Gastroesophageal sphincter (tissue), 4 donors: ENCODE results near the gene NAGPA. TPM values are rescaled to one million over a fixed set of nuclear protein-coding genes. Genes with fewer than 3 reads are reported as not detected.

Experiments used
- ATAC-seq: fragments of 150-250 bp; one replicate; pipeline ENCODE4 v1.9.1; 2016; ENCODE audit warnings: mild to moderate bottlenecking, moderate library complexity
- H3K27ac ChIP-seq, 4 donors: fragments of 200-600 bp; sonication (generic) in 3 of 4; 1 replicate in 3 of 4; 2 replicates in 1 of 4; pipeline ENCODE4 v1.5.1; 2016 to 2019
- H3K27me3 ChIP-seq: fragments of 200-600 bp; sonication (generic); one replicate; pipeline ENCODE4 v1.5.1; 2019
- H3K36me3 ChIP-seq, 2 donors: fragments of 200-600 bp; sonication (generic); one replicate each; pipeline ENCODE4 v1.5.1; 2019; ENCODE audit warnings: control low read depth in 1 of 2
- H3K4me1 ChIP-seq, 3 donors: fragments of 200-600 bp; sonication (generic); 1 replicate in 2 of 3; 2 replicates in 1 of 3; pipeline ENCODE4 v1.5.1; 2016 to 2019; ENCODE audit warnings: control low read depth in 2 of 3
- H3K4me3 ChIP-seq, 2 donors: fragments of 200-600 bp; sonication (generic); one replicate each; pipeline ENCODE4 v1.5.1; 2019; ENCODE audit warnings: mild to moderate bottlenecking in 1 of 2, moderate library complexity in 1 of 2
- H3K9me3 ChIP-seq, 3 donors: fragments of 200-600 bp; sonication (generic); one replicate each; pipeline ENCODE4 v1.5.1; 2017 to 2019; ENCODE audit warnings: control low read depth in 2 of 3
- CTCF ChIP-seq, 4 experiments: fragments of 200-600 bp in 2 of 4; fragments of 450-650 bp in 2 of 4; sonication (generic) in 1 of 4; IDR thresholded peaks; one replicate each; pipeline ENCODE4 v1.5.1; 2017 to 2019; ENCODE audit warnings: antibody characterized with exemption in 4 of 4, mild to moderate bottlenecking in 2 of 4, moderate library complexity in 2 of 4
- EP300 ChIP-seq: sonication (generic); formaldehyde crosslinking; IDR thresholded peaks from one replicate; pipeline ENCODE4 v1.6.1; 2017; ENCODE audit warnings: antibody characterized with exemption, mild to moderate bottlenecking
- POLR2A ChIP-seq, 2 donors: fragments of 450-650 bp; IDR thresholded peaks; one replicate each; pipeline ENCODE4 v1.6.1; 2017; ENCODE audit warnings: antibody characterized with exemption in 2 of 2, mild to moderate bottlenecking in 2 of 2, moderate library complexity in 1 of 2
- POLR2AphosphoS5 ChIP-seq: sonication (generic); formaldehyde crosslinking; IDR thresholded peaks from one replicate; pipeline ENCODE4 v1.6.1; 2017; ENCODE audit warnings: antibody characterized with exemption
- WGBS, 2 donors: methylation state at CpG; one replicate each; pipeline ENCODE4 v1.1.5; 2018; ENCODE audit warnings: low coverage in 1 of 2; 5-methylcytosine and 5-hydroxymethylcytosine counted together
- total RNA-seq, 4 donors: library from RNA; depleted of rRNA; stranded (reverse); fragments of >200 nt; gene quantifications; one replicate each; pipeline ENCODE4 v1.1.0, GENCODE V29; 2016

Gene NAGPA
- total RNA-seq, 4 donors from 2014 or later: 17.8 to 37.8 (median 27.7) TPM

GRCh38 chr16:5017678-5017969, 16.1 kb downstream of the NAGPA start:
- Histone ChIP-seq H3K36me3 (no peaks in the 10 kb centered on the region), H3K27me3 (peaks cover 24% of the 10 kb centered on the region), H3K27ac (no peak overlapping the region), H3K4me1 (no peaks in the 10 kb centered on the region), H3K9me3 (no peaks in the 10 kb centered on the region), H3K4me3 (no peak overlapping the region)
- no peak for ATAC-seq
- 82% methylated on average over 4 of the region's 5 CpGs; no CpG with 5 or more reads in 1 of the 2 donors for WGBS, 2 donors
- TF ChIP-seq POLR2AphosphoS5: no peak
- no peak for TF ChIP-seq EP300
- TF ChIP-seq POLR2A (IDR thresholded peaks at IDR 0.05): no peak
- no peak for TF ChIP-seq CTCF (IDR thresholded peaks at IDR 0.05)

GRCh38 chr16:5016967-5017677, 16.6 kb downstream of the NAGPA start:
- TF ChIP-seq POLR2A (IDR thresholded peaks at IDR 0.05) (no peak), CTCF (IDR thresholded peaks at IDR 0.05) (no peak), EP300 (no peak), POLR2AphosphoS5 (no peak)
- 80% methylated on average over 2 of the region's 6 CpGs; no CpG with 5 or more reads in 1 of the 2 donors for WGBS, 2 donors

GRCh38 chr16:5015887-5016286, 17.8 kb downstream of the NAGPA start:
- no peak for ATAC-seq
- no peak overlapping the region for H3K27ac ChIP-seq
- H3K9me3 ChIP-seq: no peaks in the 10 kb centered on the region
- H3K4me1 ChIP-seq: no peaks in the 10 kb centered on the region
- TF ChIP-seq POLR2AphosphoS5 (no peak), POLR2A (IDR thresholded peaks at IDR 0.05) (no peak), CTCF (IDR thresholded peaks at IDR 0.05) (no peak), EP300 (no peak)
- peaks cover 23% of the 10 kb centered on the region for H3K27me3 ChIP-seq
- no peak overlapping the region for H3K4me3 ChIP-seq
- no peaks in the 10 kb centered on the region for H3K36me3 ChIP-seq
- WGBS, 2 donors: no CpG with 5 or more reads among the region's 4 CpGs

More at GRCh38 chr16:5016967-5017677, 16.6 kb downstream of the NAGPA start:
- Histone ChIP-seq H3K4me3 (no peak overlapping the region), H3K4me1 (no peaks in the 10 kb centered on the region), H3K27ac (no peak overlapping the region), H3K9me3 (no peaks in the 10 kb centered on the region), H3K36me3 (no peaks in the 10 kb centered on the region), H3K27me3 (peaks cover 23% of the 10 kb centered on the region)
- ATAC-seq: no peak

GRCh38 chr16:5015351-5015750, 18.4 kb downstream of the NAGPA start:
- 40 to 63% methylated on average over 2 to 3 of the region's 4 CpGs for WGBS, 2 donors
- no peaks in the 10 kb centered on the region for H3K36me3 ChIP-seq
- no peaks in the 10 kb centered on the region for H3K9me3 ChIP-seq
- no peaks in the 10 kb centered on the region for H3K4me1 ChIP-seq
- peaks cover 23% of the 10 kb centered on the region for H3K27me3 ChIP-seq
- TF ChIP-seq POLR2A (IDR thresholded peaks at IDR 0.05): no peak
- no peak overlapping the region for H3K4me3 ChIP-seq
- no peak for ATAC-seq
- H3K27ac ChIP-seq: no peak overlapping the region

GRCh38 chr16:5012887-5013286, 20.8 kb downstream of the NAGPA start:
- H3K4me3 ChIP-seq: no peak overlapping the region
- no peaks in the 10 kb centered on the region for H3K9me3 ChIP-seq
- no CpG with 5 or more reads among the region's 6 CpGs for WGBS, 2 donors
- no peak overlapping the region for H3K27ac ChIP-seq
- H3K4me1 ChIP-seq: no peaks in the 10 kb centered on the region
- ATAC-seq: no peak
- H3K36me3 ChIP-seq: no peaks in the 10 kb centered on the region
- TF ChIP-seq POLR2AphosphoS5 (no peak), CTCF (IDR thresholded peaks at IDR 0.05) (no peak), EP300 (no peak), POLR2A (IDR thresholded peaks at IDR 0.05) (no peak)
- peaks cover 24% of the 10 kb centered on the region for H3K27me3 ChIP-seq
